NCI-H774 (cell line): Measurements from ENCODE around the gene PMFBP1.

ENCODE experiments used
- DNase-seq: peaks from one replicate; lab custom pipeline; 2025; lab: John Stamatoyannopoulos, UW

Gene PMFBP1

GRCh38 chr16:72172105-72173034, at the start of gene PMFBP1:
Gene PMFBP1 (minus strand): TSS chr16:72172155. CDS start chr16:72171208, 947 bp downstream.
- DNase-seq = no peak

- DNase-seq = no peak
These were observed 49.7 kb upstream of the PMFBP1 start for GRCh38 chr16:72221630-72222024.

GRCh38 chr16:72220875-72221629, 49.1 kb upstream of the PMFBP1 start:
- no peak for DNase-seq

- DNase-seq = no peak
These were observed 47.3 kb upstream of the PMFBP1 start for GRCh38 chr16:72219282-72219681.

GRCh38 chr16:72216767-72217166, 44.8 kb upstream of the PMFBP1 start:
- DNase-seq = no peak

GRCh38 chr16:72214821-72215220, 42.9 kb upstream of the PMFBP1 start:
- no peak for DNase-seq

GRCh38 chr16:72211110-72211509, 39.2 kb upstream of the PMFBP1 start:
- no peak for DNase-seq

GRCh38 chr16:72210555-72210954, 38.6 kb upstream of the PMFBP1 start:
- no peak for DNase-seq

- no peak for DNase-seq
These were observed 38.1 kb upstream of the PMFBP1 start for GRCh38 chr16:72210072-72210471.

- DNase-seq = no peak
These were observed 34.3 kb upstream of the PMFBP1 start for GRCh38 chr16:72206299-72206698.

- DNase-seq = no peak
These were observed 31.4 kb upstream of the PMFBP1 start for GRCh38 chr16:72203401-72203800.

GRCh38 chr16:72202014-72202413, 30.1 kb upstream of the PMFBP1 start:
- no peak for DNase-seq

- DNase-seq = no peak
These were observed 29.4 kb upstream of the PMFBP1 start for GRCh38 chr16:72201387-72201786.

GRCh38 chr16:72199761-72200337, 27.9 kb upstream of the PMFBP1 start:
- DNase-seq = no peak

GRCh38 chr16:72198771-72199201, 26.8 kb upstream of the PMFBP1 start:
- DNase-seq = no peak

GRCh38 chr16:72198021-72198711, 26.2 kb upstream of the PMFBP1 start:
- DNase-seq = peak; percentile 41

- DNase-seq = no peak
These were observed 25.6 kb upstream of the PMFBP1 start for GRCh38 chr16:72197545-72197944.

GRCh38 chr16:72195609-72196008, 23.7 kb upstream of the PMFBP1 start:
- DNase-seq = no peak

- DNase-seq = no peak
These were observed 19.6 kb upstream of the PMFBP1 start for GRCh38 chr16:72191551-72191950.

- DNase-seq = no peak
These were observed 18.0 kb upstream of the PMFBP1 start for GRCh38 chr16:72189865-72190371.

- DNase-seq = no peak
These were observed 16.6 kb upstream of the PMFBP1 start for GRCh38 chr16:72188541-72188940.

GRCh38 chr16:72187551-72187950, 15.6 kb upstream of the PMFBP1 start:
- no peak for DNase-seq
